ENCODE measurements around the gene CMTM5. TPM values are rescaled to one million over a fixed set of nuclear protein-coding genes. Genes with fewer than 3 reads are reported as not detected.
"Not testable (repeated sequence)": the region's sequence is repeated elsewhere in the genome, so short reads cannot be mapped to it uniquely, and the experiment has no call there.

CMTM5 gene
- total RNA-seq, 1 donor from 2014 or later = 2.3 TPM

- no peak for DNase-seq
Observed at GRCh38 chr14:23414906-23415820, 38.3 kb downstream of the CMTM5 start.

- no peak for DNase-seq
Observed at GRCh38 chr14:23415821-23416778, 39.3 kb downstream of the CMTM5 start.

GRCh38 chr14:23416801-23417200 is 40.0 kb downstream of the CMTM5 start:
- no peak for DNase-seq

GRCh38 chr14:23417269-23417668 is 40.4 kb downstream of the CMTM5 start:
- DNase-seq = not testable (repeated sequence)

GRCh38 chr14:23418021-23418420 is 41.2 kb downstream of the CMTM5 start:
- no peak for DNase-seq

GRCh38 chr14:23419646-23420045 is 42.8 kb downstream of the CMTM5 start:
- not testable (repeated sequence) for DNase-seq

GRCh38 chr14:23421594-23421993 is 44.7 kb downstream of the CMTM5 start:
- no peak for DNase-seq

GRCh38 chr14:23423657-23424056 is 46.8 kb downstream of the CMTM5 start:
- DNase-seq = no peak

GRCh38 chr14:23425169-23425568 is 48.3 kb downstream of the CMTM5 start:
- DNase-seq = no peak

GRCh38 chr14:23425798-23426197 is 49.0 kb downstream of the CMTM5 start:
- not testable (repeated sequence) for DNase-seq

GRCh38 chr14:23428686-23429495 is 52.0 kb downstream of the CMTM5 start:
- no peak for DNase-seq

Small RNA genes within 50 kb of the gene (small RNA-seq; reads per million reads assigned to genes)
- gene MIR208A (ENCODE audit: low replicate concordance) (0.08 reads per million), gene MIR208B (ENCODE audit: low replicate concordance) (31.1 reads per million, percentile 95 among the genes with 10 or more reads in this experiment)

Other genes starting within 250 kb of the CMTM5 start
- gene SLC7A8, start 193.4 kb upstream of the CMTM5 start, total RNA-seq = 5.6 TPM
- gene RNF212B, start 139.1 kb upstream of the CMTM5 start, total RNA-seq = not detected
- gene HOMEZ, start 90.9 kb upstream of the CMTM5 start, total RNA-seq = 6.7 TPM
- 12.4 TPM for gene PPP1R3E, start 74.2 kb upstream of the CMTM5 start, total RNA-seq
- 24.1 TPM for gene BCL2L2, start 70.2 kb upstream of the CMTM5 start, total RNA-seq
- 55.6 TPM for gene PABPN1, start 55.6 kb upstream of the CMTM5 start, total RNA-seq
- 30.5 TPM for gene SLC22A17, start 24.2 kb upstream of the CMTM5 start, total RNA-seq
- gene EFS, start 11.9 kb upstream of the CMTM5 start, total RNA-seq = 28.2 TPM
- not detected for gene IL25, start 4.2 kb upstream of the CMTM5 start, total RNA-seq
- gene MYH6, start 31.2 kb downstream of the CMTM5 start, total RNA-seq = 3.3 TPM
- 218 TPM for gene MYH7, start 58.6 kb downstream of the CMTM5 start, total RNA-seq
- 31.6 TPM for gene NGDN, start 92.7 kb downstream of the CMTM5 start, total RNA-seq
- gene ZFHX2, start 174.7 kb downstream of the CMTM5 start, total RNA-seq = 0.31 TPM
- 16.8 TPM for gene THTPA, start 179.2 kb downstream of the CMTM5 start, total RNA-seq
- gene AP1G2, start 190.7 kb downstream of the CMTM5 start, total RNA-seq = 34.3 TPM
- gene JPH4, start 201.7 kb downstream of the CMTM5 start, total RNA-seq = 1.1 TPM

All from tongue (tissue), 3 donors.